ENCODE data around the gene CCDC154.

Gene CCDC154

DNA sequence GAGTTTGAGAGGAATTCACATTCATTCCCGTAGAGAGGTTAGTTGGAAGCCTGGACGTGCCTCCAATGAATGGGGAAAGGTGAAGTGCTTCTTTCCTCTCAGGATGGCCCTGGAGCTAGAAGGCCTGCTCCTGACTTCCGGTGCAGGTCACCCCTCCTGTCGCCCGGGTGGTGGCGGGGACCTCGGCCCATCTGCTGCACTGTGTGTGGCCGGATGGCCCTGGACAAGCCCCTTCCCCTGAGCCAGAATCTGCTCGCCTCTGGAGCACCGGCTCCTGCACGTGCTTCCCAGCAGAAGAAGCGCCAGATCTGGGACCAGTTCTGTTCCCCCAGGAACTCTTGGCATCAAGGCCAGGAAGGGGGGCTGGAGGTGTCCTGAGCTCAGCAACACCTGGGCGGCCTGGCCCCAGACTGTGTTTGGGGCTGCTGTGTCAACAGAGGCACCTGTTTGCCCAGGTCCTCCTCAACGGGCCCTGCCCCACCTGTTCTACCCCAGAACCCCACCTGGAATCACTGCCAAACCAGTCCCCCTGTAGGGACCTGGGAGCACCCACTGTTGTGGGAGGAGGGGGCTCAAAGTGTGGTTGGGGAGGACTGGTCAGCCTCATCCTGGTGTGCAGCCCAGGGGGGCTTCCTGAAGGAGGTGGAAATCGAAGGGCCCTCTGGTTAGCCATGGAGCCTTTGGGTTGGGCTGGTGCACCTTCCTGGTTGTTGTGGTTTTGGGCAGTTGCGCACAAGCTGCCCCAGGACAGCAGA is 18.6 kb downstream of the CCDC154 start:
- DNase-seq (ENCODE audit: extremely low read depth in 1 of 2, low read depth in 1 of 2): no peak

- no peak for DNase-seq (ENCODE audit: extremely low read depth in 1 of 2, low read depth in 1 of 2)
Measured at GRCh38 chr16:1424028-1424427, 20.3 kb downstream of the CCDC154 start.

DNA sequence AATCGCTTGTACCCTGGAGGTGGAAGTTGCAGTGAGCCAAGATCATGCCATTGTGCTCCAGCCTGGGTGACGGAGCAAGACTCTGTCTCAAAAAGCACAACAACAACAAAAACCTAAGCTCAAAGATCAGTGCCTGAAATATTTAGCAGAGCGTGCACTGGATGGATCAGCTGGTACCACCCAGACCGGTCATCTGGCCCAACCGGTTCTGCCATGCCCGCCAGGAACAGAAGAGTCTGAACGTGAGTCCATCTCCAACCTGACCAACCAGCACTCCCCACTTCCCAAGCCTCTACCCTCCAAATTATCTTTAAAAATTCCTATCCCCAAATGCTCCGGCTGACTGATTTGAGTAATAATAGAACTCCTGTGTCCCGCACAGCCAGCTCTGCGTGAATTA is 22.3 kb downstream of the CCDC154 start:
- no peak for DNase-seq (ENCODE audit: extremely low read depth in 1 of 2, low read depth in 1 of 2)

- no peak for DNase-seq (ENCODE audit: extremely low read depth in 1 of 2, low read depth in 1 of 2)
Measured at GRCh38 chr16:1420111-1420539, 24.2 kb downstream of the CCDC154 start.

GRCh38 chr16:1416521-1416941 is 27.8 kb downstream of the CCDC154 start:
- DNase-seq (ENCODE audit: extremely low read depth in 1 of 2, low read depth in 1 of 2): no peak

DNA sequence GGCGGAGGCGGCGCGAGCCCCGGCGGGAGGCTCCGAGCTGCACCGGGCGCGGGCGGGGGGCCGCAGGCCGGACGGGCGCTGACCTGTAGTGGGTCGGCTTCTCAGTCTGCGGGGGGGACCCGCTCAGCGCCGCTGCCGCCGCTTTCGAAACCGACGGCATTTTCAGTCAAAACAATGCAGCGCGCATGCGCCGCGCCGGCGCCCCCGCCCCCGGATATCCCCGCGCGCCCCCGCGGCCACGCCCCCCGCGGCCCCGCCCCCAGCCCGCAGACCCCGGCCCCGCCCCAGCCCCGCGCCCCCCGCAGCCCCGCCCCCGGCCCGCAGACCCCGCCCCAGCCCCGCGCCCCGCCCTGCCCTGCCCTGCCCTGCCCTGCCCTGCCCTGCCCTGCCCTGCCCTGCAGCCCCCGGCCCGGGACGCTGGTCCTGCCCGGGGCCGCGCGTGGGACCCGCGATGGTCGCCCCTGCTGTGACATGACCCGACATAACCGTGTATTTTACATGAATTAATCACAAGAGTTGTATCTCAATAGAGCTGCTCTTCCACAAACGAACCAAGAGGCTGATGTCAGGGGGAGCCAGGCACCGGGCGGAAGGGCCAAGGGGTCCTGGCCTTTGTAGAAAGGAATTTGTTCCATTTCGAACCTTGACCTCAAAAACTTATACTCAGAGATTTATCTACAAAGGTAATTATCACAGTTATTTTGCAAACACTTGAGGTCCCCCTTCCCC is 29.7 kb downstream of the CCDC154 start, which contains the start of gene UNKL:
UNKL (minus strand) TSS at position 173 of the 729 bp plus-strand sequence; CDS start at position 160, 13 bp downstream.
- DNase-seq (ENCODE audit: extremely low read depth in 1 of 2, low read depth in 1 of 2): peak; percentile 41 to 81

GRCh38 chr16:1413684-1414531 is 30.4 kb downstream of the CCDC154 start:
- DNase-seq (ENCODE audit: extremely low read depth in 1 of 2, low read depth in 1 of 2): peak in 1 of 2 donors; percentile 58

DNA sequence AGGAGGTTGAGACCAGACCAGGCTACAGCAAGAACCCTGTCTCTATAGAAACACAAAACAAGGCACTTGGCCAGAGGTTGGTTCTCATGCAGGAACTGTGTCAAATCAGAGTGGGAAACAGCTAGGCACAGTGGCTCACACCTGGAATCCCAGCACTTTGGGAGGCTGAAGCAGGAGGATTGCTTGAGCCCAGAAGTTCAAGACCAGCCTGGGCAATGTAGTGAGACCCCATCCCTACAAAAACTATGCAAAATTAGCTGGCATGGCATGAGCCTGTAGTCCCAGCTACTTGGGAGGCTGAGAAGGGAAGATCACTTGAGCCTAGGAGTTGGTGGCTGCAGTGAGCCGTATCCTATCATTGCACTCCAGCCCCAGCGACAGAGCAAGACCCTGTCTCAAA is 31.5 kb downstream of the CCDC154 start:
- DNase-seq (ENCODE audit: extremely low read depth in 1 of 2, low read depth in 1 of 2): no peak

- DNase-seq (ENCODE audit: extremely low read depth in 1 of 2, low read depth in 1 of 2): peak; percentile 91 to 97
Measured at GRCh38 chr16:1408171-1408837, 36.1 kb downstream of the CCDC154 start.

DNA sequence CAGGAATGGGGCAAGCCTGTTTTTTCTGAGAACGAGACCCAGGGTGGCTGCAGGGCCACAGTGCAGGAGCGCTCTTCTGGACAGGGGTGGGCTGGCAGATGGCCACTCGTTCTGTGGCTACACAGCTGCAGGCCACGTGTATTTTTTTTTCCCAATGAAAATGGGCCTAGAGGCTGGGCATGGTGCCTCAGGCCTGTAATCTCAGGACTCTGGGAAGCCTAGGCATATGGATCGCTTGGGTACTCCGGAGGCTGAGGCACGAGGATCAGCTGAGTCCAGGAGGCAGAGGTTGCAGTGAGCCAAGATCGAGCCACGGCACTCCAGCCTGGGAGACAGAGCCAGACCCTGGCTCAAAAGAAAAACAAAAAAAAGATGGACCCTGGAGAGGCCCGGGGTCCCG is 36.6 kb downstream of the CCDC154 start:
- DNase-seq (ENCODE audit: extremely low read depth in 1 of 2, low read depth in 1 of 2): no peak

- DNase-seq (ENCODE audit: extremely low read depth in 1 of 2, low read depth in 1 of 2): no peak
Measured at GRCh38 chr16:1403733-1404132, 40.6 kb downstream of the CCDC154 start.

DNA sequence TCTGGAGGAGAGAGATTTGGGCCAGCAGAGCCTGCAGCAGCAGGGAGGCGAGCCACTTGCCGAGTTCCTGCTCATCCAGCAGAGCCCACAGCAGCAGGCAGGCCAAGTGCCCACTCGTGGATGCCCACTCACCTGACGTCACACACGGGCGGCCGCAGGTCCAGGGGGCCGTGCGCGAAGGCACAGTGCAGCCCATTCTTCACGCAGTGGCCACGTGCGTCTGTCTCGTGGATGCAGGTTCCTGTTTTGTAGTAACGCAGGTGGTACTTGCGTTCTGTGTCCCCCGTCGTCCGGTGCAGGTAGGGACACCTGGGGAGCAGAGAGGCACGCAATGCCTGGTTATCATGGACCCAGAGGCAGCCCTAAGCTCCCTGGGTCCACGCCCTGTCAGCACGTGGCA is 41.3 kb downstream of the CCDC154 start:
- DNase-seq (ENCODE audit: extremely low read depth in 1 of 2, low read depth in 1 of 2): no peak

- no peak for DNase-seq (ENCODE audit: extremely low read depth in 1 of 2, low read depth in 1 of 2)
Measured at GRCh38 chr16:1401758-1402154, 42.6 kb downstream of the CCDC154 start.

DNA sequence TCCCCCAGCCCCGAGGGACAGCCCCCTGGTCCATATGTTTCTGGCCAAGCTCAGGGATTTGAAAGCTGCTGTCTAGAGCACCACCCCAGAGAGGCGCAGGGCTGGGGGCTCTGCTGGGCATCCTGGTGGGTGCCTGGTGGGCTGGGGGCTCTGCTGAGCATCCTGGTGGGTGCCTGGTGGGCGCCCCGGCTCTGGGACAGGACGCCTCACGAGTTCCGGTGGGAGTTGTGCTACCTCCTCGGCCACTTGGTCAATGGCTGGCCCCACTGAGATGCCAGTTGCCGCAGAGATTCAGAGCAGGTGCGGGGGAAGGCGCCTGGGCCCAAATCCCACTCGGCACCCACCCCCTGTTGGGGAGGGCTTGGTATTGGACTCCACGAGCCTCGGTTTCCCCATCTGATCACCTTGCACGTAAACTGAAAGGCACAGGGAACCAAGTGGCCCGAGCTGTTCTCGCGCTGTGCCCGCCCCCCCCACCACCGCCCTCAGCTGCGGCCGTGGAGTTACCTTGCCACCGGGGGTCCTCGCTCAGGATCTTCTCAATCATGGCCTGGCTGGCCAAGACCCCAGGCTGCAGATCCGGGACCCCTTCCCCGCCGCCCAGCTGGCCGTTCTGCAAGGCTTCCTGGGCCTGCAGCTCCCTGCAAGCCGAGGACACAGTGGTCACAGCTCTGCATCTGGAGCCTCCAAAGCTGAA is 43.1 kb downstream of the CCDC154 start:
- DNase-seq (ENCODE audit: extremely low read depth in 1 of 2, low read depth in 1 of 2): no peak

DNA sequence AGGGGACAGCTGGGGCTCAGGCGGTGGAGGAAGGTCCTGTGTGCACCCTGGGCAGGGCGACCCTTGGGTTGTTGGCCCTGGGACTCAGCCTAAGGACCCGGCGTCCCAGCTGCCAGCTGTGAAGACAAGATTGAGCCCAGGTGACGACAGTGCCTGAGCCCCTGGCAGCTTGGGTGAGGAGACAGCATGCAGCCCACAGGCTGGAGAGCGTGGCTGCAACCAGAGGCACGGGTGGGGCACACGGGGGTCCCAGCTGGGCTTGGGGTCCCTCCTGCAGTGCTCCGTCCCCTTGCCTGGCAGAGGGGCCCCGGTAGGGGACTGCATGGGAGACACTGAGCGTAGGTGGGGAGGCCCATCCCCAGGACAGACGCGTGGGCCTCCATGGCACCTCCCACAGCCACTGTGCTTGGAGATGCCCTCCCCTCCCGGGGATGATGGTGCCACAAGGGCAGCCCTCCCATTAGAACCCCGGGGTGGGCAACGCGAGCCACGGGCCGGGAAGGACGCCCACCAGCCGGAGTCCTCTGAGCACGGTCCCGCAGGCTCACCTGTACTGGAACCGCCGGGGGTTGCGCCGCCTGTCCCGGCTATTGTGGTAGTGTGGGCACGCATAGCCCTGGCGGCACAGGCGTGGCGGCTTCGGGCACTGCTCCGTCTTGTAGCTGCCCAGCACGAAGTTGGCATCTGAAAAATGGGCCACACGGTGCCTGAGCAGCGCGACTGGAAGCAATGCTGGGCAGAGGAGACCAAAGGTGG is 45.4 kb downstream of the CCDC154 start:
- DNase-seq (ENCODE audit: extremely low read depth in 1 of 2, low read depth in 1 of 2): no peak

DNA sequence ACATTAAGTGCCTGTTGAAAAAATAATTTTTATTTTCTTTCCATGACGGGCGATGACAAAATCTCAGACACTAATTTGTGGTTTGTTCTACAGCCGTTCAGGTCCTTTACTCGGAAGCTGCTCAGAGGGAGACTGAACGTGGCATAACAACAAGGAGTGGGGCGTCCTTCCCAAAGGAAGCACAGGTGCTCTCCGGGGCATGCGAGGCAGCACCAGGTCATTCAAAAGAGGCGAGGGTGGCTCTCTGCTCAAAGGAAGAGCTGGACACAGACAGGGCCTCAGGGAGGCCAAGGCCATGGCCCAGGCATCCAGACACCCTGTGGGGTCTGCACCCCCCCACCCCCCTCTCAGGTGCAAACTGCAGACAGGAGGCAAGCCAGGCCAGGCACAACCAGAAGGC is 46.0 kb downstream of the CCDC154 start:
- DNase-seq (ENCODE audit: extremely low read depth in 1 of 2, low read depth in 1 of 2): no peak

DNA sequence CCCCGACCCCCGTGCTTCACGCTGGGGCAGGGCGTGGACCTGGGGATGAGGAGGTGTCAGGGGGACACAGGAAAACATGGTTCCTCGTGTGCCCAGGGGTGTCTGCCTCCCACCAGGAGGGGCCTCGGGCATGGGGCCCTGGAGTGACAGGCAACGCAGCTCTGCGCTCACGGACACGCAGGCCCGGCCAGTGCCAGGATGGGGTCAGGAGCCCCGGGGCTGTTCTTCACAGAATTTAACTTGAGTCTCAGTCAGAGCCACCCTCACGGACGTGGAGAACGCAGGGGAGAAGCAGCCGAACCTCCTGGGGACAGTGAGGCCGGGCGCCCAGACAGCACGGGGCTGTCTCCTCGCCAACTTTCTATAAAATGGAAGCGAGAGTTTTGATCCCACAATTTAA is 46.6 kb downstream of the CCDC154 start:
- no peak for DNase-seq (ENCODE audit: extremely low read depth in 1 of 2, low read depth in 1 of 2)

DNA sequence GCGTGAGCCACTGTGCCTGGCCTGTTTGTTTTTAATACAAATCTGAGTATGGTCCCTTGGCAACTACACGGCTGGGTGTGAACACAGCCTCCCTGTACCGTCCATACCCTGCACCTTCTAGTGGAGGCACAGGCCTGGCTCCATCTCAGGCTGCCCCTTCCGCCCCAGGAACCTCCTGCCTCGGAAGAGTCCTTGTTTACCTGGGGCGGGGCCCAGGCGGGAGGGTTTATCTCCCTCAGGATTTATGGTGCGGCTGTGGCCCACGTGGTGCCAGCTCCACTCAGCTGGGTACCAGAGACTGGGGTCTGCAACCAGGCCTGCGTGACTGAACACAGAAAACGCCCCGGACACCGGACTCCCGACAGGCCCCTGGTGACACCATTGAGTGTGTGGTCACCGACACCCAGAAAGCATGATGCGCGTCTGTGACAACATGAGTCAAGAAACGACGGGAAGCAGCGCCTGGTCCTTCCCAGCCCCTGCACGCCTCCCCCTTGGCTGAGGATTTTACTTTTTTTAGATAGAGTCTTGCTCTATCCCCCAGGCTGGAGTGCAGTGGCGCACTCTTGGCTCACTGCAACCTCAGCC is 48.8 kb downstream of the CCDC154 start:
- DNase-seq (ENCODE audit: extremely low read depth in 1 of 2, low read depth in 1 of 2): no peak

DNA sequence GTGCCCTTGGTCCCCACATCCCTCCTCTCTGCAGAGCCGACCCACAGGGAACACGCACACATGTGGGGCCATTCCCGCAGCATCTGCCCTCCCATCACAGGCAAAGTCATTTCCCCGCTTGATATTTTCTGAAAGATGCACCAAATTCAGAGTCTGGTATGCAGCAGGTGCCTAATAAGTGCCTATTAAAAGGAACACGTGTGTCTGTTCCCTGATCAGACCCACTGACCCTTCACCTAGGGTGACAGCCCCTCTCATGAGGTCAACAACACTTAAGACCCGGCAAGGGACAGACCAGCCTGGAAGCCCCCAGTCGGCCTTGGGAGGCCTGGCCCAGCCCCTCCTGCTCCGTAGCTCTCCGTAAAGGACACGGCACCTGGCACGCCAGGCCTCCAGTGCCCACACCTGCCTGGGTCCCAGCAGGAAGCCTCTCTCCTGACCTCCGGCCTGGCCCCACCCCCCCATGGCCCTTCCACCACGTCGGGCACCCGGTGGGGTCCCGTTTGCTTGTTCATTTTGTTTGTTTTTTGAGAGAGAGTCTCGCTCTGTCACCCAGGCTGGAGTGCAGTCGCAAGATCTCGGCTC is 49.9 kb downstream of the CCDC154 start:
- no peak for DNase-seq (ENCODE audit: extremely low read depth in 1 of 2, low read depth in 1 of 2)
